ENCODE measurements around the gene BCL2L15.

DNA sequence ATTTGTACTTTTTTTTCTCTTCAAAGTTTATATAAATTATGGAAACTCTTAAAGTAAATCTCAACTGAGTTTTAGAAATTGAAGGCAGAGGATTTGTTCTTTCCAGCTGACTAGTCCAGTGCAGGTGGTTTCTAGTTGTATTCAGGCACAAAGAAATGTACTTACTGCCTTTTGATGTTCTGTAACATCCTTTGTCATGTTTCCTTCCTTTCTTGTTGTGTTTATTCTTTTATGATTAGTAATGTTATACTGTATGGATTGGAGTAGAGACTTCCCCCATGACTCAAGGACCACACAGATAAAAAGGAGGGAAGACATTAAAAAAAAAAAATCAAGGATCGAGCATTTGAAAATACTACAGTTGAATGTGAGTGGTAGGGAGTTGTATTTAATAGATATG lies 49.8 kb upstream of the BCL2L15 start:
- TF ChIP-seq, protein P1, sequence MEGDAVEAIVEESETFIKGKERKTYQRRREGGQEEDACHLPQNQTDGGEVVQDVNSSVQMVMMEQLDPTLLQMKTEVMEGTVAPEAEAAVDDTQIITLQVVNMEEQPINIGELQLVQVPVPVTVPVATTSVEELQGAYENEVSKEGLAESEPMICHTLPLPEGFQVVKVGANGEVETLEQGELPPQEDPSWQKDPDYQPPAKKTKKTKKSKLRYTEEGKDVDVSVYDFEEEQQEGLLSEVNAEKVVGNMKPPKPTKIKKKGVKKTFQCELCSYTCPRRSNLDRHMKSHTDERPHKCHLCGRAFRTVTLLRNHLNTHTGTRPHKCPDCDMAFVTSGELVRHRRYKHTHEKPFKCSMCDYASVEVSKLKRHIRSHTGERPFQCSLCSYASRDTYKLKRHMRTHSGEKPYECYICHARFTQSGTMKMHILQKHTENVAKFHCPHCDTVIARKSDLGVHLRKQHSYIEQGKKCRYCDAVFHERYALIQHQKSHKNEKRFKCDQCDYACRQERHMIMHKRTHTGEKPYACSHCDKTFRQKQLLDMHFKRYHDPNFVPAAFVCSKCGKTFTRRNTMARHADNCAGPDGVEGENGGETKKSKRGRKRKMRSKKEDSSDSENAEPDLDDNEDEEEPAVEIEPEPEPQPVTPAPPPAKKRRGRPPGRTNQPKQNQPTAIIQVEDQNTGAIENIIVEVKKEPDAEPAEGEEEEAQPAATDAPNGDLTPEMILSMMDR (conservative IDR thresholded peaks at IDR 0.05 in 1 of 2, IDR thresholded peaks at IDR 0.05 in 1 of 2; ENCODE audit: low read depth in 1 of 2, low read length in 2 of 2): no peak
- TF ChIP-seq EZH2 (IDR thresholded peaks at IDR 0.05; ENCODE audit: low read length, missing control alignments): no peak
